Prostate gland (tissue), 2 donors: ENCODE results near the gene ERMAP. TPM values are rescaled to one million over a fixed set of nuclear protein-coding genes. Genes with fewer than 3 reads are reported as not detected.
A peak's percentile ranks its signal among the peaks of the same experiment; 100 is the strongest.
"Not testable (repeated sequence)": the region's sequence is repeated elsewhere in the genome, so short reads cannot be mapped to it uniquely, and the experiment has no call there.

Experiments
- DNase-seq: peaks from one replicate; pipeline ENCODE4 v3.0.0-alpha.2; 2019; ENCODE audit warnings: low spot score
- H3K27ac ChIP-seq, 2 donors: fragments of 200-600 bp; sonication (generic); 2 replicates each; pipeline ENCODE4 v1.5.1; 2017 to 2019
- H3K27me3 ChIP-seq: fragments of 200-600 bp; sonication (generic); replicated peaks from 2 replicates; pipeline ENCODE4 v1.5.1; 2019; ENCODE audit not compliant: insufficient read depth
- H3K36me3 ChIP-seq, 2 donors: fragments of 200-600 bp; sonication (generic); 1 replicate in 1 of 2; 2 replicates in 1 of 2; pipeline versions ENCODE4 v1.5.1 to v1.8.1; 2017 to 2019
- H3K4me1 ChIP-seq: fragments of 200-600 bp; sonication (generic); replicated peaks from 2 replicates; pipeline ENCODE4 v1.5.1; 2019
- H3K4me3 ChIP-seq, 2 donors: fragments of 200-600 bp; sonication (generic); 2 replicates each; pipeline ENCODE4 v1.5.1; 2017 to 2019
- H3K9me3 ChIP-seq: fragments of 200-600 bp; sonication (generic); 2 replicates; pipeline ENCODE4 v1.5.1; 2017
- POLR2A ChIP-seq: fragments of 450-650 bp; IDR thresholded peaks from one replicate; pipeline ENCODE4 v1.6.1; 2016; ENCODE audit warnings: antibody characterized with exemption, mild to moderate bottlenecking
- POLR2AphosphoS5 ChIP-seq: sonication (generic); formaldehyde crosslinking; IDR thresholded peaks from one replicate; pipeline ENCODE4 v1.6.1; 2017; ENCODE audit warnings: antibody characterized with exemption
- WGBS: methylation state at CpG from one replicate; pipeline ENCODE4 v1.1.5; 2018; 5-methylcytosine and 5-hydroxymethylcytosine counted together
- intact Hi-C: fragments of 100-400 bp; cut with DNase I; formaldehyde crosslinking; loops from one replicate; pipeline ENCODE4 v1.14.2; 2022
- total RNA-seq, 2 donors: library from RNA; depleted of rRNA; stranded (reverse); fragments of >200 nt; gene quantifications; one replicate each; pipeline ENCODE4 v1.1.0, GENCODE V29; 2016
- TF ChIP-seq, protein P1 (sequence below), 4 experiments: fragments of 200-600 bp in 2 of 4; fragments of 450-650 bp in 2 of 4; sonication (generic) in 2 of 4; IDR thresholded peaks; 1 replicate in 3 of 4; 2 replicates in 1 of 4; pipeline ENCODE4 v1.5.1; 2016 to 2019; ENCODE audit warnings: antibody characterized with exemption in 4 of 4, mild to moderate bottlenecking in 2 of 4, moderate library complexity in 2 of 4

ERMAP gene
- total RNA-seq, 2 donors from 2014 or later = 14.3 to 15.5 TPM

DNA sequence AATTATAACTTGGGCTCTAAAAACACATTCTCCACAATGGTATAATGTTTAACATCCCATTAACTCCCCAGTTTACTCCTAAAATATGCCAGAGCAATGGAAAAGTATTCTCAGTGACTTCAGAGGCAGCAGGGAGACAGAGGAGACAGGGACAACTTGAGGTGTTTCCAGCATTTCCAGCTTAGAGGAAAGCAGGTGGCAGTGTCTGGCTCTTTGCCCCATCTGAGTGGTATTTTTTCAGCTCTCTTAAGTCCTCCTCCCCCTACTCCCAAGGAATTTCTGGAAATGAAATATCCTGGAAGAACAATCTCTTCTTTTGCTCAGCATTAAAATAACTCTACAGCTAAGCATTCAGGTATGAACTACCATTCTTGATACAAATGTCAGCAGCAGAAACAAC, 10.8 kb upstream of the ERMAP start:
- Histone ChIP-seq H3K36me3 (no peaks in the 10 kb centered on the region), H3K4me3 (no peak overlapping the region), H3K9me3 (no peaks in the 10 kb centered on the region), H3K27ac (no peak overlapping the region), H3K4me1 (no peaks in the 10 kb centered on the region), H3K27me3 (no peaks in the 10 kb centered on the region)
- TF ChIP-seq POLR2AphosphoS5 (no peak), POLR2A (no peak)
- TF ChIP-seq, protein P1, sequence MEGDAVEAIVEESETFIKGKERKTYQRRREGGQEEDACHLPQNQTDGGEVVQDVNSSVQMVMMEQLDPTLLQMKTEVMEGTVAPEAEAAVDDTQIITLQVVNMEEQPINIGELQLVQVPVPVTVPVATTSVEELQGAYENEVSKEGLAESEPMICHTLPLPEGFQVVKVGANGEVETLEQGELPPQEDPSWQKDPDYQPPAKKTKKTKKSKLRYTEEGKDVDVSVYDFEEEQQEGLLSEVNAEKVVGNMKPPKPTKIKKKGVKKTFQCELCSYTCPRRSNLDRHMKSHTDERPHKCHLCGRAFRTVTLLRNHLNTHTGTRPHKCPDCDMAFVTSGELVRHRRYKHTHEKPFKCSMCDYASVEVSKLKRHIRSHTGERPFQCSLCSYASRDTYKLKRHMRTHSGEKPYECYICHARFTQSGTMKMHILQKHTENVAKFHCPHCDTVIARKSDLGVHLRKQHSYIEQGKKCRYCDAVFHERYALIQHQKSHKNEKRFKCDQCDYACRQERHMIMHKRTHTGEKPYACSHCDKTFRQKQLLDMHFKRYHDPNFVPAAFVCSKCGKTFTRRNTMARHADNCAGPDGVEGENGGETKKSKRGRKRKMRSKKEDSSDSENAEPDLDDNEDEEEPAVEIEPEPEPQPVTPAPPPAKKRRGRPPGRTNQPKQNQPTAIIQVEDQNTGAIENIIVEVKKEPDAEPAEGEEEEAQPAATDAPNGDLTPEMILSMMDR (IDR thresholded peaks at IDR 0.05) = no peak
- intact Hi-C loops = no loop called here
- no peak for DNase-seq

DNA sequence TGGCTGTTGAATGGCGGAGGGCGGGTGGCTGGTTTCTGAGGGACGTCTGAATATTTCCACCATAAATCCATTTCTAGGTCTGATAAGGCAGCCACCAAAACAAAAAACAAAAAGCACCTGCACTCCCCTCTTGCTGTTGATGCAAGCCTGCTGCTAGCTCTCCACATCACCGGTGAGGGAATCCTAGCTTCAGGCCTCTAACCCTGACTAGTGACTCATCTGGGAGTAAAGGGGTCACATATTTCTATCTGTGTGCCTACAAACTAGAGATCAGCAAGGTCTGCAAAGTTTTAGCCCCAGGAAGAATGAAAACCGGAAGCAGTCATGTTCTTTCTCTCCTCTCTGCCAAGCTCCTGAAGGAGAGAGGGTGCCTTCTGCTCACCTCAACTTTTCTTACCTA, 10.3 kb upstream of the ERMAP start:
- Histone ChIP-seq H3K36me3 (no peaks in the 10 kb centered on the region), H3K4me3 (no peak overlapping the region), H3K4me1 (no peaks in the 10 kb centered on the region), H3K27me3 (no peaks in the 10 kb centered on the region), H3K9me3 (no peaks in the 10 kb centered on the region), H3K27ac (no peak overlapping the region)
- WGBS = 87% methylated on average over 5 of the region's 5 CpGs
- intact Hi-C loops = no loop called here
- TF ChIP-seq POLR2A = no peak
- no peak for TF ChIP-seq POLR2AphosphoS5
- TF ChIP-seq, protein P1 (IDR thresholded peaks at IDR 0.05) = no peak
- no peak for DNase-seq

DNA sequence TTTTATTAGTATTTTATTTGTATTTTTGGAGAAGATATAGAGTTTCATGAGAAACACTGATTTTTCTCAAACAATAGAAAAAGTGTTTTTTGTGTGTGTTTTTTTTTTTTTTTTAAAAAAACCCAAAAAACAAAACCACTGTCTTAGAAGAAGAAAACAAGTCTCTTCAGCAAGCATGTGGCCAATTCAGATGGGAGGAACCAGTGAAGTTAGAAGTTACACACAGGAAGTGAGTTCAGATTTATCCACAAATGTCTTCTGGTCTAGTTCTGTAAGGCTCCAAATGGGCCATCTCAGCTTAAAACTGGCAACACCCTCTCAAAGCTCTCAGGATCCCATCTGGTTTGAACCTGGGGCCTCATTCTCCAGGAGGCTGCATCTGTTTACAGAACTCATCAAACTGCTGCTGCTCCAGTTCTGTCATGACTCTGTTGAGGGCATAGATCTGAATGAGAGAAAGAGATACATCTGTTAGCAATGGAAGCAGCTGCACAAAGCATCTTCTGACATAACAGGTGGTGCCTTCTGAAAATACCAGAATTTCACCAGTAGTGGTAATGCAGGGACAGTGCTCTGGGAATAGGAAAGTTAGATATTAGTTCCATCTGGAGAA, 9.8 kb upstream of the ERMAP start:
- TF ChIP-seq POLR2AphosphoS5 = no peak
- no peaks in the 10 kb centered on the region for H3K36me3 ChIP-seq
- no peak overlapping the region for H3K27ac ChIP-seq
- H3K27me3 ChIP-seq = no peaks in the 10 kb centered on the region
- H3K4me3 ChIP-seq = no peak overlapping the region
- intact Hi-C loops = no loop called here
- H3K4me1 ChIP-seq = no peaks in the 10 kb centered on the region
- no peak for DNase-seq
- H3K9me3 ChIP-seq = no peaks in the 10 kb centered on the region

DNA sequence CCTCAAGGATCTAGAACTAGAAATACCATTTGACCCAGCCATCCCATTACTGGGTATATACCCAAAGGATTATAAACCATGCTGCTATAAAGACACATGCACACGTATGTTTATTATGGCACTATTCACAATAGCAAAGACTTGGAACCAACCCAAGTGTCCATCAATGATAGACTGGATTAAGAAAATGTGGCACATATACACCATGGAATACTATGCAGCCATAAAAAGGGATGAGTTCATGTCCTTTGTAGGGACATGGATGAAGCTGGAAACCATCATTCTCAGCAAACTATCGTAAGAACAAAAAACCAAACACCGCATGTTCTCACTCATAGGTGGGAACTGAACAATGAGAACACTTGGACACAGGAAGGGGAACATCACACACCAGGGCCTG, 2.1 kb upstream of the ERMAP start:
- not testable (repeated sequence) for H3K4me1 ChIP-seq, H3K36me3 ChIP-seq, H3K27me3 ChIP-seq, H3K4me3 ChIP-seq, DNase-seq, H3K9me3 ChIP-seq, H3K27ac ChIP-seq
- intact Hi-C loops = loop anchor here (2.0 kb wide), 1 partner anchor 48 kb away; the partner anchor contains the start of genes C1orf50 and P3H1
- 86% methylated on average over 3 of the region's 3 CpGs for WGBS

DNA sequence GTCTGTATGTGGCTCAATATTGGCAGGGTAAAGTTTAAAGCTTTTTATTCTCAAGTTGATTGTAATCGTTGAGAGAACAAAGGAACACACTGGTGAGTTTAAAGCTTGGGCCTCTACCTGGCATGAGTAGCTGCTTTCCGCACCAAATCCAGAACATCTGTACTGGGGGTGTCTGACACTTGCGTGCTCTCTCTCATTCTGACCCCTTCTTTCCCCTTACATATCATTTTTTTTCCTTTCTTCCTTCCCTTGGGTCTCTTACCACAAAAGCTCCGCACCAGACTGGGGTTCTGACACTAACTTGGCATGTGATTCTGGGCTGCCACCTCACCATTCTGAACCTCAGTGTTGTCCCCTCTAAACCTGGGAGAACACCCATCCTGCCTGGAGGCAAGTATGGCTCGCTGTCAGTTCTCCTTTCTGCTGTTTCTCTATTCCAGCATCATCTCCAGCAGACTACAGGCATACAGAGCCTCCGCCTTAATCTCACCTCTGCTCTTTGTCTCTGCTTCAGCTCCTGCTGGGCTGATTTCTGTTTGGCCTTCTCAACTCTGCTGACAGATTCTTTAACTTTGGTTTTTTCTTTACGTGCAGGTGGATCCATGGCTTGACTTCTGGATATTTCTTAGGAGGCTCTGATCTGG, 859 bp upstream of the ERMAP start:
- DNase-seq = no peak
- intact Hi-C loops = loop anchor here (2.0 kb wide), 1 partner anchor 49 kb away; the partner anchor contains the start of genes C1orf50 and P3H1

More for the DNA sequence above, 859 bp upstream of the ERMAP start:
- no peak for TF ChIP-seq POLR2AphosphoS5
- TF ChIP-seq, protein P1 (IDR thresholded peaks at IDR 0.05) = no peak
- no peak for TF ChIP-seq POLR2A
- Histone ChIP-seq H3K27me3 (no peaks in the 10 kb centered on the region), H3K4me3 (peak overlapping the region; percentile 63 to 86), H3K4me1 (peaks cover 5% of the 10 kb centered on the region), H3K36me3 (no peaks in the 10 kb centered on the region), H3K27ac (peak overlapping the region; percentile 96 to 98), H3K9me3 (no peaks in the 10 kb centered on the region)
- WGBS = 10% methylated on average over 7 of the region's 7 CpGs
